ENCODE data around the gene COA7.

COA7 gene

DNA sequence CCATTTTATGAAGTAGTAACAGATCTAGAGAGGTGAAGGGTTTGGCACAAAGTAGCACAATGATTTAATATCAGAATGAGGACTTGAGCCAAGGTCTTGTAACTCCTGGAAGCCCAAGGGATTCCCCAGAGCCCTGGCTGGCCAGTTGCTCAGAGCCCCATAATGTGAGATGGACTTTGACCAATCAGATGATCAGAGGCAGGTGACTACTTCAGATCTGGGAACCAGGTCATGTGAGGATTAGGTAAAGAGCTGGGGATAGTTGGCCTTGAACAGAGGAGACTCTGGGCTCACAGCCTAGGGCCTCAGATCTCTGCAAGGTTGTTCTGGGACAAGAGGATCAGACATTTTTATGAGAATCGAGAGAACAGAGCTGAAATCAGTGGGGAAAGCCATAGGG lies 46.2 kb downstream of the COA7 start:
- TF ChIP-seq, protein P1, sequence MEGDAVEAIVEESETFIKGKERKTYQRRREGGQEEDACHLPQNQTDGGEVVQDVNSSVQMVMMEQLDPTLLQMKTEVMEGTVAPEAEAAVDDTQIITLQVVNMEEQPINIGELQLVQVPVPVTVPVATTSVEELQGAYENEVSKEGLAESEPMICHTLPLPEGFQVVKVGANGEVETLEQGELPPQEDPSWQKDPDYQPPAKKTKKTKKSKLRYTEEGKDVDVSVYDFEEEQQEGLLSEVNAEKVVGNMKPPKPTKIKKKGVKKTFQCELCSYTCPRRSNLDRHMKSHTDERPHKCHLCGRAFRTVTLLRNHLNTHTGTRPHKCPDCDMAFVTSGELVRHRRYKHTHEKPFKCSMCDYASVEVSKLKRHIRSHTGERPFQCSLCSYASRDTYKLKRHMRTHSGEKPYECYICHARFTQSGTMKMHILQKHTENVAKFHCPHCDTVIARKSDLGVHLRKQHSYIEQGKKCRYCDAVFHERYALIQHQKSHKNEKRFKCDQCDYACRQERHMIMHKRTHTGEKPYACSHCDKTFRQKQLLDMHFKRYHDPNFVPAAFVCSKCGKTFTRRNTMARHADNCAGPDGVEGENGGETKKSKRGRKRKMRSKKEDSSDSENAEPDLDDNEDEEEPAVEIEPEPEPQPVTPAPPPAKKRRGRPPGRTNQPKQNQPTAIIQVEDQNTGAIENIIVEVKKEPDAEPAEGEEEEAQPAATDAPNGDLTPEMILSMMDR (IDR thresholded peaks at IDR 0.05; ENCODE audit: control extremely low read depth, extremely low read depth, low read depth, missing control alignments), result no peak
- no peak for DNase-seq (ENCODE audit: extremely low spot score)
- ChIA-PET POLR2A (no interaction called here), CTCF (interaction anchor here (2.0 kb wide), 2 partner anchors 10 kb away, joined by 7 to 8 read pairs; no protein-coding TSS in a partner anchor)

DNA sequence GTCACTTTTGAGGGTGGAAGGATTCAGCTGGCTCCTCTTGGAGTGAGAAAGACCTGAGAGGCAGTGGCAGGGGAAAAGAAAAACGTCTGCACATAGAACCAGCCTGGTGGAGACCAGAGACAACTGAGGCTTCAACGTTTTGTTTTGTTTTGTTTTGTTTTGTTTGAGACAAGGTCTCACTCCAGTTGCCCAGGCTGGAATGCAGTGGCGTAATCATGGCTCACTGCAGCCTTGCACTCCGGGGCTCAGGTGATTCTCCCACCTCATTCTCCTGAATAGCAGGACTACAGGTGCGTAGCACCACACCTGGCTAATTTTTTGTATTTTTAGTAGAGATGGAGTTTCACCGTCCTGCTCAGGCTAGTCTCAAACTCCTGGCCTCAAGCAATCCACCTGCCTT lies 52.9 kb downstream of the COA7 start:
- ChIA-PET CTCF (interaction anchor here (0.7 to 2.1 kb wide), 2 partner anchors 13 to 22 kb away, joined by 3 to 4 read pairs; no protein-coding TSS in a partner anchor), POLR2A (no interaction called here)
- TF ChIP-seq, protein P1 (IDR thresholded peaks at IDR 0.05; ENCODE audit: control extremely low read depth, extremely low read depth, low read depth, missing control alignments), result no peak
- no peak for DNase-seq (ENCODE audit: extremely low spot score)

DNA sequence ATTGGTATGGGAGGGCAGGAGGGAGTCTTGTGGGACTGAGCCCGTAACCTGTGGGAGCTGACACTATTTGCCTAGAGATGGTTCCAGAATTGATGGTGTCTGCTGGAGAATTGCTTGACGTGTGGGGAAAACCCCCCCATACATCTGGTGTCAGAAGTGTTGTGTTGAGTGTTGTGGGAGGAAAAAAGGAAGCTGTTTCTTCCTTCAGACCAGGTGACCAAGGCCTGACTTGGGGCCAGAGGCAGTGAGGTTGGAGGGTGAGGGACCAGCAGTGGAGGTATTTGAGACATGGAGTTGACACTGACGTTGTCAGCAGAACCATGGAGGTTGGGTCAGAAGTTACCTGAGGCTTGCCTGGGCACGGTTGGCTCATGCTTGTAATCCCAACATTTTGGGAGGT lies 56.8 kb downstream of the COA7 start:
- CTCF ChIA-PET, result interaction anchor here (0.8 to 2.5 kb wide), 10 partner anchors 9 to 236 kb away, joined by 3 to 8 read pairs (median 4); partner anchors contain the start of genes SHISAL2A and TUT4

DNA sequence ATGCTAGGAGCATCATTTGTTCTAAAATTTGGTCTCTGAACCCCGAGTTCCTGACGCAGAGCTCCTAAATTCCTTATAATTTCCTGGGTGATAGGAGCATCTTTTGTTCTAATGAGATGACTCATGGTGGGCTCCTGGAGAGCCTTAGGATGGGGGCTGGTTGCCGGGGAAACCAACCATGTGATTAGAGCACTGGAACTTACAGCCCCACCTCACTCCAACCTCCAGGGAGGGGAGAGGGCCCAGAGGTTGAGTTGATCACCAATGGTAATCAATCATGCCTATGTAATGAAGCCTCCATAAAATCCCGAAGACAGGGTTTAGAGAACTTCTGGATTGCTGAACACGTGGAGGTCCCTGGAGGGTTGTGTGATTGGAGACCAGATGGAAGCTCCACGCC lies 57.5 kb downstream of the COA7 start:
- ChIA-PET CTCF (interaction anchor here (0.8 to 2.5 kb wide), 7 partner anchors 8 to 87 kb away, joined by 3 to 8 read pairs (median 4); partner anchors contain the start of genes SHISAL2A and TUT4), POLR2A (no interaction called here)
- TF ChIP-seq, protein P1 (IDR thresholded peaks at IDR 0.05; ENCODE audit: control extremely low read depth, extremely low read depth, low read depth, missing control alignments), result no peak
- no peak for DNase-seq (ENCODE audit: extremely low spot score)

More for the DNA sequence above, 56.8 kb downstream of the COA7 start:
- TF ChIP-seq, protein P1 (IDR thresholded peaks at IDR 0.05; ENCODE audit: control extremely low read depth, extremely low read depth, low read depth, missing control alignments), result no peak
- POLR2A ChIA-PET, result no interaction called here
- peak; percentile 51 for DNase-seq (ENCODE audit: extremely low spot score)

DNA sequence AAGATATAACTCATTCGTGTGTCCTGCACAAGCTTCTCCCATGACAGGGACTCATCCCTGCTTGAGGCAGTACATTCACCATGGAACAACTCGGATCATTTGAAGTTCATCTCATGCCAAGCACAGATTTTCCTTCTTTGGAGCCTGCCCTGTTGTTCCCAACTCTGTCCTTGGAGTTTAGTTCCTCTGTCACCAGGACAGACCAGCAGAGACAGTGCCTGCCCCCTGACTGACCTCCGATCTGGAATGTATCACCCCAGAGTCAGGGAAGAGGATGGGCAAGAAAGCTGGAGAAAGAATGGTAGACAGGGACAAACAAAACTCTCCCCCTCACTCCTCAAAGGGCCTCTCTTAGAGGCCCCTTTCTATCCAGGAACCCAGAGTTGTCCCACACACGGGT lies 60.2 kb downstream of the COA7 start:
- TF ChIP-seq, protein P1 (IDR thresholded peaks at IDR 0.05; ENCODE audit: control extremely low read depth, extremely low read depth, low read depth, missing control alignments), result no peak
- ChIA-PET CTCF (interaction anchor here (1.8 kb wide), 1 partner anchor 21 kb away, joined by 4 read pairs; no protein-coding TSS in a partner anchor), POLR2A (no interaction called here)
- no peak for DNase-seq (ENCODE audit: extremely low spot score)

DNA sequence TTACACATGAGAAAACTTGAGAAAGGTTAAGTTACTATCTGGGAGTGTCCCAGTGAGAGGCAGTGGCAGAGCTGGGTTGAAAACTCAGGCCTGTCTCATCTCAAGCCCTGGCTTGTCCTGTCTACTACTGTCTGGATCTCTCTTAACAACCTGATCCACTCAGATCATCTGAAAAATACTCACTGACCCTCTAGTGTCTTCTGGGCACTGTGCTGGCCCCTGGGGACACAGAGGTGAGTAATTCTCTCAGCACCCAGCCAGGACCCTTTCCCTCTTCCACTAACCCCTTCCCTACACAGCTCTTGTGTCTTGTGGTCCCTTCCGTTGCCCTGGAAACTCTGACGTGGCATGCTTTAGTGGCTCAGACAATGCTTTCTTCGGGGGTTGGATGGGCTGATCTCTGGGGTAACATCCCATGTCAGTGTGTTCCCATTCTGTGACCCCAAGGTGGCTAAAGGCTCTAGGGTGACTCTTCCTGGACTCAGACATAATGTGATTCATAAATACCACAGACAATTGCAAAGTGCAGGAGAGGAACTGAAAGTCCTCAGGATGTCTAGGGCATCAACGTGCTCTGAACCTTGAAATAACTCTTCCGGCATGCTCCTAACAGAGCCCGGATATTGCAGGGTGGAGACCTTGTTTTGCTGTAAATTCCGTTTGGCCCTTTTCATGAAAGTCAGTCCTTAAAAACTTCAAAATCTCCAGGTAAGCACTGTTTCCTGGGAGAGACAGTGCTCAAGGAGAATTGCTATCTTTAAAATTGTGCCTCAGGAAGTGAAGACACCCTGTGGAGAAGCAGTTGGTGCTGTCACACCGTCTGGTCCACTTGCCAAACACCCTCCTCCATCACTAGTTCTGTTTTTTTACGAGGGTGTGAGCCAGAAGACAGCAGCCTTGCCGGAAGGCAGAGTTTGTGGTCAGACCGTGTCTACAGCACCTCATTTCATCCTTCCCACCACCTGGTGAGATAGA lies 61.1 kb downstream of the COA7 start:
- CTCF ChIA-PET, result interaction anchor here (1.4 to 1.8 kb wide), 2 partner anchors 12 to 49 kb away, joined by 3 read pairs; no protein-coding TSS in a partner anchor
- peak; percentile 67 for DNase-seq (ENCODE audit: extremely low spot score)
- POLR2A ChIA-PET, result no interaction called here
- TF ChIP-seq, protein P1 (IDR thresholded peaks at IDR 0.05; ENCODE audit: control extremely low read depth, extremely low read depth, low read depth, missing control alignments), result no peak
